ENCODE data around the gene DVL2. TPM values are rescaled to one million over a fixed set of nuclear protein-coding genes. Genes with fewer than 3 reads are reported as not detected.

Gene DVL2
- total and polyA plus RNA-seq, 5 donors: 14.6 to 26.1 (median 20.8) TPM

- Histone ChIP-seq H3K27ac (ENCODE audit: low read length) (no peak overlapping the region), H3K27me3 (ENCODE audit: control insufficient read depth, insufficient read depth) (no peaks in the 10 kb centered on the region), H3K4me1 (ENCODE audit: control insufficient read depth, insufficient read depth, low read length) (no peaks in the 10 kb centered on the region), H3K9me3 (ENCODE audit: control insufficient read depth, low read length) (no peaks in the 10 kb centered on the region), H3K4me3 (ENCODE audit: low read length) (peak overlapping the region; percentile 27)
- ATAC-seq (peak; percentile 3 to 10), DNase-seq (no peak)
- intact Hi-C loops (cut with DNase I): loop anchor here in 2 of 4 donors (5.0 kb wide), 2 partner anchors 125 to 130 kb away; no protein-coding TSS in a partner anchor
- WGBS: 10% methylated on average over 17 of the region's 17 CpGs
Measured at GRCh38 chr17:7176841-7177190, 57.5 kb downstream of the DVL2 start.

GRCh38 chr17:7176107-7176840 is 58.0 kb downstream of the DVL2 start:
- ATAC-seq: no peak
- no peaks in the 10 kb centered on the region for H3K27me3 ChIP-seq (ENCODE audit: control insufficient read depth, insufficient read depth)

More at GRCh38 chr17:7176107-7176840, 58.0 kb downstream of the DVL2 start:
- H3K4me1 ChIP-seq (ENCODE audit: control insufficient read depth, insufficient read depth, low read length): no peaks in the 10 kb centered on the region
- no peak for DNase-seq
- H3K9me3 ChIP-seq (ENCODE audit: control insufficient read depth, low read length): no peaks in the 10 kb centered on the region
- no peak overlapping the region for H3K4me3 ChIP-seq (ENCODE audit: low read length)
- intact Hi-C loops (cut with DNase I): loop anchor here in 2 of 4 donors (5.0 kb wide), 2 partner anchors 124 to 129 kb away; no protein-coding TSS in a partner anchor
- WGBS: 87% methylated on average over 1 of the region's 1 CpG
- H3K27ac ChIP-seq (ENCODE audit: low read length): no peak overlapping the region

Small RNA genes within 50 kb of the gene (microRNA-seq; reads per million reads assigned to microRNA genes)
- gene MIR324: 1,048 to 1,352 reads per million in 2 donors

Other genes with a start within 250 kb of the DVL2 start
Only the 30 nearest of the 36 such genes appear.
- gene SLC16A13, start 198.5 kb downstream of the DVL2 start, total RNA-seq: 1 to 10 TPM in 2 of 4 donors, under 1 TPM in 2; 0.91 to 1.1 (median 0.98) TPM
- 1.2 TPM for gene SLC16A13, start 198.5 kb downstream of the DVL2 start, polyA plus RNA-seq
- 1 to 10 TPM; 3.3 to 5.3 (median 3.7) TPM for gene SLC16A11, start 190.4 kb downstream of the DVL2 start, total RNA-seq
- 11.3 TPM for gene SLC16A11, start 190.4 kb downstream of the DVL2 start, polyA plus RNA-seq
- gene CLEC10A, start 154.3 kb downstream of the DVL2 start, total RNA-seq: 1 to 10 TPM; 5.2 to 9.5 (median 7.6) TPM
- 1.6 TPM for gene CLEC10A, start 154.3 kb downstream of the DVL2 start, polyA plus RNA-seq
- under 1 TPM in 3 of 4 donors, not detected in 1; 0.21 to 0.64 (median 0.29) TPM for gene ASGR2, start 119.7 kb downstream of the DVL2 start, total RNA-seq
- 0.14 TPM for gene ASGR2, start 119.7 kb downstream of the DVL2 start, polyA plus RNA-seq
- under 1 TPM; 0.35 to 0.86 (median 0.63) TPM for gene ASGR1, start 55.1 kb downstream of the DVL2 start, total RNA-seq
- gene ASGR1, start 55.1 kb downstream of the DVL2 start, polyA plus RNA-seq: 0.57 TPM
- 10 to 100 TPM; 28.7 to 36.2 (median 31.5) TPM for gene DLG4, start 14.7 kb downstream of the DVL2 start, total RNA-seq
- gene DLG4, start 14.7 kb downstream of the DVL2 start, polyA plus RNA-seq: 23.3 TPM
- 1,000 to 10,000 TPM in 3 of 4 donors, 100 to 1,000 TPM in 1; 896 to 1,154 (median 1,049) TPM for gene ACADVL, start 14.6 kb downstream of the DVL2 start, total RNA-seq
- gene ACADVL, start 14.6 kb downstream of the DVL2 start, polyA plus RNA-seq: 1,142 TPM
- 10 to 100 TPM; 22.2 to 30.4 (median 24.5) TPM for gene PHF23, start 4.9 kb upstream of the DVL2 start, total RNA-seq
- 18.8 TPM for gene PHF23, start 4.9 kb upstream of the DVL2 start, polyA plus RNA-seq
- 100 to 1,000 TPM; 492 to 540 (median 522) TPM for gene GABARAP, start 7.9 kb upstream of the DVL2 start, total RNA-seq
- gene GABARAP, start 7.9 kb upstream of the DVL2 start, polyA plus RNA-seq: 741 TPM
- 100 to 1,000 TPM; 118 to 124 (median 122) TPM for gene CTDNEP1, start 17.2 kb upstream of the DVL2 start, total RNA-seq
- 80.1 TPM for gene CTDNEP1, start 17.2 kb upstream of the DVL2 start, polyA plus RNA-seq
- 100 to 1,000 TPM in 1 of 4 donors, 10 to 100 TPM in 3; 37.9 to 100 (median 82.9) TPM for gene ELP5, start 17.7 kb upstream of the DVL2 start, total RNA-seq
- gene ELP5, start 17.7 kb upstream of the DVL2 start, polyA plus RNA-seq: 41.7 TPM
- 1 to 10 TPM; 1.8 to 3.4 (median 2.8) TPM for gene CLDN7, start 28.0 kb upstream of the DVL2 start, total RNA-seq
- gene CLDN7, start 28.0 kb upstream of the DVL2 start, polyA plus RNA-seq: 2.9 TPM
- gene SLC2A4, start 47.2 kb upstream of the DVL2 start, total RNA-seq: 100 to 1,000 TPM in 3 of 4 donors, 10 to 100 TPM in 1; 57.6 to 146 (median 103) TPM
- gene SLC2A4, start 47.2 kb upstream of the DVL2 start, polyA plus RNA-seq: 83.1 TPM
- gene YBX2, start 60.1 kb upstream of the DVL2 start, total RNA-seq: 1 to 10 TPM; 1.4 to 3.1 (median 1.8) TPM
- gene YBX2, start 60.1 kb upstream of the DVL2 start, polyA plus RNA-seq: 5.3 TPM
- gene EIF5A, start 73.1 kb upstream of the DVL2 start, total RNA-seq: 100 to 1,000 TPM; 259 to 311 (median 268) TPM
- gene EIF5A, start 73.1 kb upstream of the DVL2 start, polyA plus RNA-seq: 301 TPM
- gene GPS2, start 80.8 kb upstream of the DVL2 start, total RNA-seq: 10 to 100 TPM; 65.0 to 76.1 (median 65.8) TPM
- gene GPS2, start 80.8 kb upstream of the DVL2 start, polyA plus RNA-seq: 68.4 TPM
- 10 to 100 TPM; 28.3 to 33.4 (median 30.6) TPM for gene NEURL4, start 94.8 kb upstream of the DVL2 start, total RNA-seq
- gene NEURL4, start 94.8 kb upstream of the DVL2 start, polyA plus RNA-seq: 23.8 TPM
- gene ACAP1, start 102.0 kb upstream of the DVL2 start, total RNA-seq: 10 to 100 TPM; 15.0 to 26.4 (median 20.8) TPM
- 8.8 TPM for gene ACAP1, start 102.0 kb upstream of the DVL2 start, polyA plus RNA-seq
- 1 to 10 TPM; 4.7 to 6.7 (median 6.5) TPM for gene KCTD11, start 117.6 kb upstream of the DVL2 start, total RNA-seq
- gene KCTD11, start 117.6 kb upstream of the DVL2 start, polyA plus RNA-seq: 7.8 TPM
- not detected for gene TMEM95, start 120.6 kb upstream of the DVL2 start, total RNA-seq
- not detected for gene TMEM95, start 120.6 kb upstream of the DVL2 start, polyA plus RNA-seq
- gene TNK1, start 146.6 kb upstream of the DVL2 start, total RNA-seq: 1 to 10 TPM; 2.1 to 3.6 (median 3.4) TPM
- gene TNK1, start 146.6 kb upstream of the DVL2 start, polyA plus RNA-seq: 1.7 TPM
- gene PLSCR3, start 160.0 kb upstream of the DVL2 start, total RNA-seq: 10 to 100 TPM; 19.8 to 25.0 (median 22.9) TPM
- gene PLSCR3, start 160.0 kb upstream of the DVL2 start, polyA plus RNA-seq: 25.9 TPM
- 100 to 1,000 TPM in 1 of 4 donors, 10 to 100 TPM in 3; 79.6 to 105 (median 97.3) TPM for gene TMEM256, start 169.6 kb upstream of the DVL2 start, total RNA-seq
- 210 TPM for gene TMEM256, start 169.6 kb upstream of the DVL2 start, polyA plus RNA-seq
- gene NLGN2, start 173.3 kb upstream of the DVL2 start, total RNA-seq: 10 to 100 TPM; 10.7 to 15.7 (median 14.1) TPM
- 6.9 TPM for gene NLGN2, start 173.3 kb upstream of the DVL2 start, polyA plus RNA-seq
- gene SPEM1, start 185.8 kb upstream of the DVL2 start, total RNA-seq: not detected
- gene SPEM1, start 185.8 kb upstream of the DVL2 start, polyA plus RNA-seq: not detected
- not detected for gene SPEM2, start 191.1 kb upstream of the DVL2 start, total RNA-seq
- not detected for gene SPEM2, start 191.1 kb upstream of the DVL2 start, polyA plus RNA-seq
- gene SPEM3, start 194.3 kb upstream of the DVL2 start, total RNA-seq: not detected
- not detected for gene SPEM3, start 194.3 kb upstream of the DVL2 start, polyA plus RNA-seq
- 1 to 10 TPM; 2.2 to 2.5 (median 2.3) TPM for gene TMEM102, start 200.9 kb upstream of the DVL2 start, total RNA-seq
- 2.1 TPM for gene TMEM102, start 200.9 kb upstream of the DVL2 start, polyA plus RNA-seq
- 10 to 100 TPM; 13.9 to 34.8 (median 23.9) TPM for gene FGF11, start 205.0 kb upstream of the DVL2 start, total RNA-seq
- gene FGF11, start 205.0 kb upstream of the DVL2 start, polyA plus RNA-seq: 31.7 TPM
- gene CHRNB1, start 210.5 kb upstream of the DVL2 start, total RNA-seq: 10 to 100 TPM; 11.4 to 15.6 (median 13.1) TPM
- gene CHRNB1, start 210.5 kb upstream of the DVL2 start, polyA plus RNA-seq: 16.1 TPM